OCI-LY7 (cell line): ENCODE results near the gene SND1.

ENCODE experiments used
- CTCF ChIP-seq: fragments of 200-600 bp; sonication (generic); conservative IDR thresholded peaks from 2 replicates; pipeline ENCODE4 v1.5.1; 2014; ENCODE audit warnings: mild to moderate bottlenecking, antibody characterized with exemption, low read length, moderate library complexity, mixed read lengths
- EZH2phosphoT487 ChIP-seq: fragments of 200-600 bp; sonication (generic); IDR thresholded peaks from 2 replicates; pipeline ENCODE4 v1.6.1; 2018; ENCODE audit warnings: low read depth, borderline replicate concordance, mild to moderate bottlenecking, mixed run types, antibody characterized with exemption, low read length, moderate library complexity, mixed read lengths

GRCh38 chr7:127874951-127875608 lies 223.1 kb downstream of the SND1 start:
- TF ChIP-seq CTCF (no peak), EZH2phosphoT487 (no peak)
